Activated CD4-positive, alpha-beta memory T cell treated with anti-CD3 and anti-CD28 coated beads for 36 hours (primary cell): ENCODE data around the gene XIAP. TPM values are rescaled to one million over a fixed set of nuclear protein-coding genes. Genes with fewer than 3 reads are reported as not detected.
"Not testable (repeated sequence)": the region's sequence is repeated elsewhere in the genome, so short reads cannot be mapped to it uniquely, and the experiment has no call there.

Experiments
- CTCF ChIA-PET: fragments of 350-600 bp; sonication (Branson Sonifier 250); formaldehyde crosslinking; loops from one replicate; lab custom pipeline; 2021; ENCODE audit warnings: antibody characterized with exemption, inconsistent platforms; lab: Charles Lee
- POLR2A ChIA-PET: fragments of 350-600 bp; sonication (Branson Sonifier 250); formaldehyde crosslinking; loops from one replicate; lab custom pipeline; 2021; ENCODE audit warnings: antibody characterized with exemption; lab: Charles Lee
- DNase-seq: peaks from one replicate; pipeline ENCODE4 v3.0.0-alpha.2; 2020
- H3K27ac Mint-ChIP-seq: one replicate; pipeline ENCODE4 v1.8.0; 2021; ENCODE audit warnings: mixed read lengths
- H3K27me3 Mint-ChIP-seq: one replicate; pipeline ENCODE4 v1.8.0; 2021; ENCODE audit warnings: mixed read lengths
- H3K36me3 Mint-ChIP-seq: one replicate; pipeline ENCODE4 v1.8.0; 2021; ENCODE audit warnings: mixed read lengths
- H3K4me1 Mint-ChIP-seq: one replicate; pipeline ENCODE4 v1.8.0; 2021; ENCODE audit warnings: low read depth, mixed read lengths
- H3K4me3 Mint-ChIP-seq: one replicate; pipeline ENCODE4 v1.8.0; 2021; ENCODE audit warnings: mild to moderate bottlenecking, mixed read lengths
- H3K9me3 Mint-ChIP-seq: one replicate; pipeline ENCODE4 v1.8.0; 2021; ENCODE audit warnings: mixed read lengths
- intact Hi-C: fragments of 100-400 bp; cut with micrococcal nuclease; formaldehyde crosslinking; loops from one replicate; pipeline ENCODE4 v1.15.1; 2023
- total RNA-seq, 2 experiments: library from RNA; stranded (reverse); gene quantifications; one replicate each; pipeline ENCODE4 v1.2.3, GENCODE V29; 2021

XIAP gene
- total RNA-seq, 2 experiments from 2014 or later, result 33.9 to 36.1 TPM

GRCh38 chrX:123920105-123920785, 60.4 kb downstream of the XIAP start:
- no peak for DNase-seq
- POLR2A ChIA-PET, result interaction anchor here (0.7 kb wide), 1 partner anchor 150 kb away, joined by 3 read pairs; no protein-coding TSS in a partner anchor
- peaks cover 3% of the 10 kb centered on the region for H3K4me1 Mint-ChIP-seq
- H3K27me3 Mint-ChIP-seq, result no peaks in the 10 kb centered on the region
- intact Hi-C loops, result no loop called here
- H3K4me3 Mint-ChIP-seq, result no peak overlapping the region
- H3K36me3 Mint-ChIP-seq, result no peaks in the 10 kb centered on the region
- no peaks in the 10 kb centered on the region for H3K9me3 Mint-ChIP-seq
- CTCF ChIA-PET, result interaction anchor here (1.1 kb wide), 1 partner anchor 39 kb away, joined by 3 read pairs; no protein-coding TSS in a partner anchor
- no peak overlapping the region for H3K27ac Mint-ChIP-seq

- Mint-ChIP-seq H3K36me3 (no peaks in the 10 kb centered on the region), H3K4me1 (peaks cover 3% of the 10 kb centered on the region), H3K4me3 (no peak overlapping the region), H3K9me3 (no peaks in the 10 kb centered on the region), H3K27ac (no peak overlapping the region), H3K27me3 (no peaks in the 10 kb centered on the region)
- POLR2A ChIA-PET, result no interaction called here
- CTCF ChIA-PET, result no interaction called here
- DNase-seq, result no peak
- intact Hi-C loops, result no loop called here
Observed at GRCh38 chrX:123923211-123923610, 63.4 kb downstream of the XIAP start.

- H3K27me3 Mint-ChIP-seq, result no peaks in the 10 kb centered on the region
- no peaks in the 10 kb centered on the region for H3K36me3 Mint-ChIP-seq
- ChIA-PET POLR2A (no interaction called here), CTCF (interaction anchor here (1.6 kb wide), 1 partner anchor 39 kb away, joined by 4 read pairs; no protein-coding TSS in a partner anchor)
- no peak overlapping the region for H3K4me3 Mint-ChIP-seq
- peaks cover 3% of the 10 kb centered on the region for H3K4me1 Mint-ChIP-seq
- no peak for DNase-seq
- H3K27ac Mint-ChIP-seq, result no peak overlapping the region
- intact Hi-C loops, result no loop called here
- H3K9me3 Mint-ChIP-seq, result no peaks in the 10 kb centered on the region
Observed at GRCh38 chrX:123924186-123924585, 64.3 kb downstream of the XIAP start.

- POLR2A ChIA-PET, result no interaction called here
Observed at GRCh38 chrX:123927845-123928244, 68.0 kb downstream of the XIAP start.

GRCh38 chrX:123932055-123932454, 72.2 kb downstream of the XIAP start:
- CTCF ChIA-PET, DNase-seq, H3K9me3 Mint-ChIP-seq, H3K4me1 Mint-ChIP-seq, H3K27ac Mint-ChIP-seq, intact Hi-C loops, H3K27me3 Mint-ChIP-seq, H3K36me3 Mint-ChIP-seq, H3K4me3 Mint-ChIP-seq, POLR2A ChIA-PET: not testable (repeated sequence)

More at GRCh38 chrX:123927845-123928244, 68.0 kb downstream of the XIAP start:
- H3K4me3 Mint-ChIP-seq, result no peak overlapping the region
- intact Hi-C loops, result no loop called here
- CTCF ChIA-PET, result no interaction called here
- H3K4me1 Mint-ChIP-seq, result no peaks in the 10 kb centered on the region
- peaks cover 4% of the 10 kb centered on the region for H3K9me3 Mint-ChIP-seq
- no peak overlapping the region for H3K27ac Mint-ChIP-seq
- no peak for DNase-seq
- no peaks in the 10 kb centered on the region for H3K27me3 Mint-ChIP-seq
- no peaks in the 10 kb centered on the region for H3K36me3 Mint-ChIP-seq

- ChIA-PET POLR2A (no interaction called here), CTCF (no interaction called here)
- no peak overlapping the region for H3K4me3 Mint-ChIP-seq
- no peak for DNase-seq
- no peak overlapping the region for H3K27ac Mint-ChIP-seq
- no peaks in the 10 kb centered on the region for H3K4me1 Mint-ChIP-seq
- H3K36me3 Mint-ChIP-seq, result no peaks in the 10 kb centered on the region
- no peaks in the 10 kb centered on the region for H3K9me3 Mint-ChIP-seq
- H3K27me3 Mint-ChIP-seq, result no peaks in the 10 kb centered on the region
- intact Hi-C loops, result no loop called here
Observed at GRCh38 chrX:123943074-123943473, 83.2 kb downstream of the XIAP start.

GRCh38 chrX:123943488-123943887, 83.6 kb downstream of the XIAP start:
- no peaks in the 10 kb centered on the region for H3K9me3 Mint-ChIP-seq
- intact Hi-C loops, result no loop called here
- H3K27ac Mint-ChIP-seq, result no peak overlapping the region
- no peaks in the 10 kb centered on the region for H3K27me3 Mint-ChIP-seq
- ChIA-PET CTCF (interaction anchor here (0.6 kb wide), 1 partner anchor 155 kb away, joined by 5 read pairs; no protein-coding TSS in a partner anchor), POLR2A (no interaction called here)
- no peak overlapping the region for H3K4me3 Mint-ChIP-seq
- H3K4me1 Mint-ChIP-seq, result no peaks in the 10 kb centered on the region
- no peak for DNase-seq
- H3K36me3 Mint-ChIP-seq, result no peaks in the 10 kb centered on the region

- H3K4me3 Mint-ChIP-seq, result no peak overlapping the region
- no peak overlapping the region for H3K27ac Mint-ChIP-seq
- H3K4me1 Mint-ChIP-seq, result no peaks in the 10 kb centered on the region
- no peaks in the 10 kb centered on the region for H3K36me3 Mint-ChIP-seq
- intact Hi-C loops, result no loop called here
- ChIA-PET CTCF (no interaction called here), POLR2A (no interaction called here)
- H3K27me3 Mint-ChIP-seq, result no peaks in the 10 kb centered on the region
- H3K9me3 Mint-ChIP-seq, result no peaks in the 10 kb centered on the region
- DNase-seq, result no peak
Observed at GRCh38 chrX:123949846-123950245, 90.0 kb downstream of the XIAP start.

GRCh38 chrX:123959281-123960063, 99.6 kb downstream of the XIAP start:
- DNase-seq, result peak; percentile 20
- H3K9me3 Mint-ChIP-seq, result no peaks in the 10 kb centered on the region
- H3K27ac Mint-ChIP-seq, result peak overlapping the region; percentile 99
- H3K27me3 Mint-ChIP-seq, result no peaks in the 10 kb centered on the region
- POLR2A ChIA-PET, result interaction anchor here (1.3 kb wide), 1 partner anchor 435 kb away, joined by 3 read pairs; no protein-coding TSS in a partner anchor
- CTCF ChIA-PET, result interaction anchor here (0.6 to 3.0 kb wide), 5 partner anchors 39 to 447 kb away, joined by 3 to 30 read pairs (median 4); no protein-coding TSS in a partner anchor
- H3K4me1 Mint-ChIP-seq, result peaks cover 11% of the 10 kb centered on the region
- peak overlapping the region; percentile 92 for H3K4me3 Mint-ChIP-seq
- intact Hi-C loops, result loop anchor here (1.0 to 5.0 kb wide), 7 partner anchors 82 to 1043 kb away; partner anchors contain the start of genes SH2D1A and XIAP
- H3K36me3 Mint-ChIP-seq, result peaks cover 10% of the 10 kb centered on the region

- Mint-ChIP-seq H3K27me3 (no peaks in the 10 kb centered on the region), H3K27ac (peak overlapping the region; percentile 99), H3K9me3 (no peaks in the 10 kb centered on the region), H3K4me1 (peaks cover 22% of the 10 kb centered on the region), H3K4me3 (peak overlapping the region; percentile 92), H3K36me3 (peaks cover 10% of the 10 kb centered on the region)
- POLR2A ChIA-PET, result no interaction called here
- intact Hi-C loops, result loop anchor here (1.0 to 5.0 kb wide), 7 partner anchors 84 to 1041 kb away; partner anchors contain the start of genes SH2D1A and XIAP
- CTCF ChIA-PET, result interaction anchor here (0.8 kb wide), 1 partner anchor 15 kb away, joined by 3 read pairs; no protein-coding TSS in a partner anchor
- DNase-seq, result no peak
Observed at GRCh38 chrX:123960956-123961267, 101.1 kb downstream of the XIAP start.

- Mint-ChIP-seq H3K27ac (peak within 1 kb of the TSS; percentile 99), H3K27me3 (no peaks in the 10 kb centered on the region), H3K4me3 (peak within 1 kb of the TSS; percentile 92), H3K4me1 (peaks cover 25% of the 10 kb centered on the region), H3K36me3 (peaks cover 10% of the 10 kb centered on the region), H3K9me3 (no peaks in the 10 kb centered on the region)
- CTCF ChIA-PET, result no interaction called here
- POLR2A ChIA-PET, result no interaction called here
- intact Hi-C loops, result loop anchor here (2.0 to 5.0 kb wide), 8 partner anchors 15 to 1041 kb away; partner anchors contain the start of genes SH2D1A and XIAP
- peak; percentile 73 for DNase-seq
Observed at GRCh38 chrX:123961268-123962005, 101.6 kb downstream of the XIAP start, which contains the start of gene STAG2. Gene STAG2, plus strand, starts transcription at chrX:123961706. Its CDS starts 60,922 bp downstream, at chrX:124022628.
